ENCODE measurements around the gene WT1.

Gene WT1

GRCh38 chr11:32428665-32429303, 6.6 kb downstream of the WT1 start:
- no peak overlapping the region for H3K4me3 ChIP-seq (ENCODE audit: low read length)
- H3K27me3 ChIP-seq (ENCODE audit: control insufficient read depth, insufficient read depth, low read length) = peaks cover 88% of the 10 kb centered on the region

GRCh38 chr11:32427935-32428664, 7.2 kb downstream of the WT1 start:
- Histone ChIP-seq H3K36me3 (ENCODE audit: control insufficient read depth, insufficient read depth, low read length) (no peaks in the 10 kb centered on the region), H3K9ac (ENCODE audit: low read length) (no peak overlapping the region), H3K4me1 (ENCODE audit: control insufficient read depth, insufficient read depth, low read length) (peaks cover 6% of the 10 kb centered on the region), H3K4me3 (ENCODE audit: low read length) (no peak overlapping the region), H3K27me3 (ENCODE audit: control insufficient read depth, insufficient read depth, low read length) (peaks cover 81% of the 10 kb centered on the region), H3K9me3 (ENCODE audit: control insufficient read depth, low read length) (no peaks in the 10 kb centered on the region)

More at GRCh38 chr11:32428665-32429303, 6.6 kb downstream of the WT1 start:
- Histone ChIP-seq H3K9me3 (ENCODE audit: control insufficient read depth, low read length) (no peaks in the 10 kb centered on the region), H3K9ac (ENCODE audit: low read length) (no peak overlapping the region), H3K36me3 (ENCODE audit: control insufficient read depth, insufficient read depth, low read length) (no peaks in the 10 kb centered on the region), H3K4me1 (ENCODE audit: control insufficient read depth, insufficient read depth, low read length) (peaks cover 6% of the 10 kb centered on the region)

GRCh38 chr11:32427616-32427934, 7.8 kb downstream of the WT1 start:
- H3K9ac ChIP-seq (ENCODE audit: low read length) = no peak overlapping the region
- H3K9me3 ChIP-seq (ENCODE audit: control insufficient read depth, low read length) = no peaks in the 10 kb centered on the region
- H3K4me1 ChIP-seq (ENCODE audit: control insufficient read depth, insufficient read depth, low read length) = peaks cover 6% of the 10 kb centered on the region
- peaks cover 76% of the 10 kb centered on the region for H3K27me3 ChIP-seq (ENCODE audit: control insufficient read depth, insufficient read depth, low read length)
- H3K4me3 ChIP-seq (ENCODE audit: low read length) = no peak overlapping the region
- H3K36me3 ChIP-seq (ENCODE audit: control insufficient read depth, insufficient read depth, low read length) = no peaks in the 10 kb centered on the region

- Histone ChIP-seq H3K9ac (ENCODE audit: low read length) (no peak overlapping the region), H3K36me3 (ENCODE audit: control insufficient read depth, insufficient read depth, low read length) (no peaks in the 10 kb centered on the region), H3K9me3 (ENCODE audit: control insufficient read depth, low read length) (no peaks in the 10 kb centered on the region), H3K4me1 (ENCODE audit: control insufficient read depth, insufficient read depth, low read length) (peaks cover 6% of the 10 kb centered on the region), H3K27me3 (ENCODE audit: control insufficient read depth, insufficient read depth, low read length) (peaks cover 70% of the 10 kb centered on the region), H3K4me3 (ENCODE audit: low read length) (no peak overlapping the region)
These were observed 8.3 kb downstream of the WT1 start for GRCh38 chr11:32426819-32427615.

GRCh38 chr11:32426192-32426591, 9.1 kb downstream of the WT1 start:
- peaks cover 6% of the 10 kb centered on the region for H3K4me1 ChIP-seq (ENCODE audit: control insufficient read depth, insufficient read depth, low read length)
- no peaks in the 10 kb centered on the region for H3K36me3 ChIP-seq (ENCODE audit: control insufficient read depth, insufficient read depth, low read length)
- no peaks in the 10 kb centered on the region for H3K9me3 ChIP-seq (ENCODE audit: control insufficient read depth, low read length)
- H3K4me3 ChIP-seq (ENCODE audit: low read length) = no peak overlapping the region
- H3K27me3 ChIP-seq (ENCODE audit: control insufficient read depth, insufficient read depth, low read length) = peaks cover 62% of the 10 kb centered on the region
- no peak overlapping the region for H3K9ac ChIP-seq (ENCODE audit: low read length)

GRCh38 chr11:32425761-32426160, 9.6 kb downstream of the WT1 start:
- no peaks in the 10 kb centered on the region for H3K9me3 ChIP-seq (ENCODE audit: control insufficient read depth, low read length)

GRCh38 chr11:32422545-32422944, 12.8 kb downstream of the WT1 start:
- Histone ChIP-seq H3K9me3 (ENCODE audit: control insufficient read depth, low read length) (no peaks in the 10 kb centered on the region), H3K27me3 (ENCODE audit: control insufficient read depth, insufficient read depth, low read length) (peaks cover 25% of the 10 kb centered on the region)

More at GRCh38 chr11:32425761-32426160, 9.6 kb downstream of the WT1 start:
- H3K9ac ChIP-seq (ENCODE audit: low read length) = no peak overlapping the region
- no peak overlapping the region for H3K4me3 ChIP-seq (ENCODE audit: low read length)
- peaks cover 58% of the 10 kb centered on the region for H3K27me3 ChIP-seq (ENCODE audit: control insufficient read depth, insufficient read depth, low read length)
- H3K4me1 ChIP-seq (ENCODE audit: control insufficient read depth, insufficient read depth, low read length) = peaks cover 6% of the 10 kb centered on the region
- no peaks in the 10 kb centered on the region for H3K36me3 ChIP-seq (ENCODE audit: control insufficient read depth, insufficient read depth, low read length)

DNA sequence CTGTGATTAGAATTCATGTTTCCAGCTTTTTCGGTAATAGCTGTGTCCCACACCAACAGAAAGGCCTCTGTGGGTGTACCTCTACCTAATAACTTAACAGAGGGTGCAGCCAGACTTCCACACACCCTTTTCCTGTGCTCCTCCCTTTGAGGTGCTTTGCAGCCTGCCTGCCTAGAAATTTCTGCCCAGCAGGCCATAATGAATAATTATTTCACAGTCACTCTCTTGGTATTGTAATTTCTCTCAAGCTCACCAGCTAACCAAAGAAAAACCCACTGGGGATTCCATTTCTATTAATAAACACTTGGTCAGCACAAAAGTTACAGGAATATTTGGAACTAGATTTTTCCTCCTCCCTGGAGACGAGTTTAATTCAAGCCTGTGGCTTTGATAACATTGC, 13.3 kb downstream of the WT1 start:
- peaks cover 20% of the 10 kb centered on the region for H3K27me3 ChIP-seq (ENCODE audit: control insufficient read depth, insufficient read depth, low read length)
- H3K4me3 ChIP-seq (ENCODE audit: low read length) = no peak overlapping the region
- H3K4me1 ChIP-seq (ENCODE audit: control insufficient read depth, insufficient read depth, low read length) = peaks cover 4% of the 10 kb centered on the region
- no peaks in the 10 kb centered on the region for H3K36me3 ChIP-seq (ENCODE audit: control insufficient read depth, insufficient read depth, low read length)
- no peaks in the 10 kb centered on the region for H3K9me3 ChIP-seq (ENCODE audit: control insufficient read depth, low read length)
- no peak overlapping the region for H3K9ac ChIP-seq (ENCODE audit: low read length)

More at GRCh38 chr11:32422545-32422944, 12.8 kb downstream of the WT1 start:
- H3K9ac ChIP-seq (ENCODE audit: low read length) = no peak overlapping the region
- no peak overlapping the region for H3K4me3 ChIP-seq (ENCODE audit: low read length)
- peaks cover 6% of the 10 kb centered on the region for H3K4me1 ChIP-seq (ENCODE audit: control insufficient read depth, insufficient read depth, low read length)
- no peaks in the 10 kb centered on the region for H3K36me3 ChIP-seq (ENCODE audit: control insufficient read depth, insufficient read depth, low read length)

GRCh38 chr11:32420937-32421901, 14.1 kb downstream of the WT1 start:
- Histone ChIP-seq H3K4me1 (ENCODE audit: control insufficient read depth, insufficient read depth, low read length) (no peaks in the 10 kb centered on the region), H3K36me3 (ENCODE audit: control insufficient read depth, insufficient read depth, low read length) (no peaks in the 10 kb centered on the region), H3K4me3 (ENCODE audit: low read length) (no peak overlapping the region), H3K9me3 (ENCODE audit: control insufficient read depth, low read length) (no peaks in the 10 kb centered on the region), H3K9ac (ENCODE audit: low read length) (no peak overlapping the region), H3K27me3 (ENCODE audit: control insufficient read depth, insufficient read depth, low read length) (peaks cover 18% of the 10 kb centered on the region)

GRCh38 chr11:32420139-32420538, 15.2 kb downstream of the WT1 start:
- no peaks in the 10 kb centered on the region for H3K9me3 ChIP-seq (ENCODE audit: control insufficient read depth, low read length)
- no peaks in the 10 kb centered on the region for H3K4me1 ChIP-seq (ENCODE audit: control insufficient read depth, insufficient read depth, low read length)
- H3K36me3 ChIP-seq (ENCODE audit: control insufficient read depth, insufficient read depth, low read length) = no peaks in the 10 kb centered on the region
- peaks cover 8% of the 10 kb centered on the region for H3K27me3 ChIP-seq (ENCODE audit: control insufficient read depth, insufficient read depth, low read length)
- no peak overlapping the region for H3K9ac ChIP-seq (ENCODE audit: low read length)
- no peak overlapping the region for H3K4me3 ChIP-seq (ENCODE audit: low read length)

- H3K4me1 ChIP-seq (ENCODE audit: control insufficient read depth, insufficient read depth, low read length) = no peaks in the 10 kb centered on the region
- H3K4me3 ChIP-seq (ENCODE audit: low read length) = no peak overlapping the region
- no peaks in the 10 kb centered on the region for H3K36me3 ChIP-seq (ENCODE audit: control insufficient read depth, insufficient read depth, low read length)
- no peaks in the 10 kb centered on the region for H3K9me3 ChIP-seq (ENCODE audit: control insufficient read depth, low read length)
- peaks cover 7% of the 10 kb centered on the region for H3K27me3 ChIP-seq (ENCODE audit: control insufficient read depth, insufficient read depth, low read length)
- H3K9ac ChIP-seq (ENCODE audit: low read length) = no peak overlapping the region
These were observed 16.5 kb downstream of the WT1 start for GRCh38 chr11:32418836-32419235.

Data from mucosa of stomach (tissue), 1 donor.